GM12891 (cell line): ENCODE results near the gene KREMEN1.

Experiments
- DNase-seq: peaks from one replicate; pipeline ENCODE4 v3.0.0; 2011; ENCODE audit warnings: low spot score; ENCODE audit not compliant: insufficient read length
- FAIRE-seq: peaks from 2 replicates; lab custom pipeline; 2011; peaks lifted over from hg19 to GRCh38; lab: Jason Lieb, UNC
- PAX5 ChIP-seq: IDR thresholded peaks from 2 replicates; pipeline ENCODE4 v1.6.1; 2011; ENCODE audit warnings: low read length, moderate library complexity, mild to moderate bottlenecking; ENCODE audit not compliant: insufficient read depth, severe bottlenecking
- POLR2A ChIP-seq: IDR thresholded peaks from 2 replicates; pipeline ENCODE4 v1.6.1; 2011; ENCODE audit warnings: low read depth, low read length, control low read depth
- POLR2AphosphoS5 ChIP-seq: IDR thresholded peaks from 2 replicates; pipeline ENCODE4 v1.6.1; 2011; ENCODE audit warnings: low read depth, low read length, control low read depth
- POU2F2 ChIP-seq: IDR thresholded peaks from 2 replicates; pipeline ENCODE4 v1.6.1; 2011; ENCODE audit warnings: low read depth, mild to moderate bottlenecking, control low read depth, low read length, moderate library complexity
- SPI1 ChIP-seq: IDR thresholded peaks from 2 replicates; pipeline ENCODE4 v1.6.1; 2011; ENCODE audit warnings: low read depth, low read length, control low read depth
- TAF1 ChIP-seq: IDR thresholded peaks from 2 replicates; pipeline ENCODE4 v1.6.1; 2011; ENCODE audit warnings: low read depth, low read length, control low read depth

KREMEN1 gene

GRCh38 chr22:29205594-29206371 is 132.9 kb downstream of the KREMEN1 start, which contains the start of gene EMID1:
Gene EMID1 (plus strand): TSS chr22:29205896. CDS start chr22:29206039, 143 bp downstream.
- DNase-seq = no peak
- TF ChIP-seq PAX5 (no peak), SPI1 (no peak), POLR2AphosphoS5 (no peak), POLR2A (0 out of 2 replicates have a peak, but pooled peaks have one; percentile 20), TAF1 (no peak), POU2F2 (0 out of 2 replicates have a peak, but pooled peaks have one; percentile 3)
- peak; percentile 82 for FAIRE-seq

- FAIRE-seq (no peak), DNase-seq (no peak)
- TF ChIP-seq SPI1 (peak; percentile 64), POLR2AphosphoS5 (no peak), POU2F2 (no peak), PAX5 (no peak), POLR2A (no peak), TAF1 (no peak)
These were observed 133.8 kb downstream of the KREMEN1 start for GRCh38 chr22:29206372-29207242.

GRCh38 chr22:29207243-29207550 is 134.4 kb downstream of the KREMEN1 start:
- TF ChIP-seq POLR2AphosphoS5 = no peak
- TF ChIP-seq POU2F2 = no peak
- no peak for TF ChIP-seq PAX5
- TF ChIP-seq POLR2A = no peak
- no peak for TF ChIP-seq TAF1
- no peak for TF ChIP-seq SPI1
- DNase-seq (no peak), FAIRE-seq (no peak)

- peak; percentile 74 for FAIRE-seq
- no peak for DNase-seq
- TF ChIP-seq TAF1 (no peak), POLR2A (no peak), PAX5 (no peak), SPI1 (no peak), POU2F2 (no peak)
These were observed 135.0 kb downstream of the KREMEN1 start for GRCh38 chr22:29207562-29208501.

GRCh38 chr22:29208502-29208862 is 135.6 kb downstream of the KREMEN1 start:
- FAIRE-seq (no peak), DNase-seq (no peak)
- TF ChIP-seq POLR2A (no peak), POLR2AphosphoS5 (no peak), SPI1 (no peak), TAF1 (no peak), POU2F2 (no peak), PAX5 (no peak)

GRCh38 chr22:29208879-29209623 is 136.2 kb downstream of the KREMEN1 start:
- FAIRE-seq = peak; percentile 13
- no peak for TF ChIP-seq SPI1
- no peak for TF ChIP-seq POU2F2
- TF ChIP-seq POLR2AphosphoS5 = no peak
- no peak for TF ChIP-seq TAF1
- no peak for TF ChIP-seq POLR2A
- TF ChIP-seq PAX5 = no peak
- DNase-seq = no peak

DNA sequence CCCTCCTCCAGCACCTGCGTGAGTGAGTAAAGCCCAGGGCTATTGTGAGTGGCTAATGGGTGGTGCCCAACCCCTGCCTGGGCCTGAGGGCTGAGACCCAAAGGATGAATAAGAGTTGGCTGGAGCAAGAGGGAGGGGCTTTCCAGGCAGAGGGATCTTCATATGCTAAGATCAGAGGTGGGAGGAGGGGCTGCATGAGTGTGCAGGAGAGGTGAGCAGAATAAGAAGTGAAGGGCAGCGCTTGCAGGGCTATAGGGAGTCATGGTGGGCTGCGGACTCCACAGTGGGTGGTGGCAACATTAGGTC is 136.7 kb downstream of the KREMEN1 start:
- TF ChIP-seq TAF1 = no peak
- no peak for TF ChIP-seq POLR2AphosphoS5
- TF ChIP-seq PAX5 = no peak
- TF ChIP-seq SPI1 = no peak
- DNase-seq (no peak), FAIRE-seq (no peak)

DNA sequence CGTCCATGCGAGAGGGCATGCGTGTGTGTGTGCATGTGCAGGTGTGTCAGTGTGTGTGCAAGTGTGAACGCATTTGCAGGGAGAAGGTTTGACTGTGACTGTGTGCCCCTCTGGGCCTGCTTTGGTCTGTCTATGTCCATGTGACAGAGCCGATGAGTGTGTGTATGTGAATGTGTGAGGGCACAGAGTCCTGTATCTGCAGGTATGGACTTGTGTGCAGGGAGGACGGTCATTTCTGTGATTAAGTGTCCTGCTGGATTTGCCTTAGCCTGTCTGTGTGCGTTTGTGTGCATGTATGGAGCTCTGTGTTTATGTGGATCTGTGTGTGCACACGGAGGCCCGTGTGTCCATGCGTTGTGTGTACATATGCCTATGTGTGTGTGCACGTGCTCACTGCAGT is 138.2 kb downstream of the KREMEN1 start:
- FAIRE-seq (peak; percentile 94), DNase-seq (no peak)
- TF ChIP-seq POLR2A (no peak), TAF1 (no peak), POLR2AphosphoS5 (no peak), POU2F2 (no peak), SPI1 (no peak), PAX5 (no peak)

- no peak for FAIRE-seq
These were observed 138.6 kb downstream of the KREMEN1 start for GRCh38 chr22:29211466-29211865.

More at GRCh38 chr22:29211466-29211865, 138.6 kb downstream of the KREMEN1 start:
- DNase-seq = no peak
- TF ChIP-seq POLR2AphosphoS5 (no peak), PAX5 (no peak), SPI1 (no peak), POLR2A (no peak), TAF1 (no peak), POU2F2 (no peak)
